Measurements from ENCODE around the gene SLC11A2.

DNA sequence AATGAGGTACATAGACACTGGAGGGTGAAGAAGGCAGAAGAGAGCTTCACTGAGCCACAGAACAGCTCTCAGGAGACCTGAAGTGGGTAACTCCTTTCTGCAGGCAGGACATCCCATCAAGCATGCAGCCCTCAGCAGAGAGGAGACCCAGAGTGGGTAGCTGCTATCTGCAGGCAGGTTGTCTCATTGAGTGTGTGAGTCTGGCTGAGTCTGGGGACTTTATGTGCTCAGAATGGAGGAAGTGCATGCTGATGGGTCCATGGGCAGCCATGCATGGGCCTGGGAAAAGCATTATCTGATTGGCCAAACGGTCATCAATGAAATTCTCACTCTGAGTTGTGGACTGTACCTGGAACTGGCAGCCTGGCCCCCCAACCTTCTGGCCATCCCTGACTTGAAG lies 88.5 kb downstream of the SLC11A2 start:
- TF ChIP-seq, protein P1, sequence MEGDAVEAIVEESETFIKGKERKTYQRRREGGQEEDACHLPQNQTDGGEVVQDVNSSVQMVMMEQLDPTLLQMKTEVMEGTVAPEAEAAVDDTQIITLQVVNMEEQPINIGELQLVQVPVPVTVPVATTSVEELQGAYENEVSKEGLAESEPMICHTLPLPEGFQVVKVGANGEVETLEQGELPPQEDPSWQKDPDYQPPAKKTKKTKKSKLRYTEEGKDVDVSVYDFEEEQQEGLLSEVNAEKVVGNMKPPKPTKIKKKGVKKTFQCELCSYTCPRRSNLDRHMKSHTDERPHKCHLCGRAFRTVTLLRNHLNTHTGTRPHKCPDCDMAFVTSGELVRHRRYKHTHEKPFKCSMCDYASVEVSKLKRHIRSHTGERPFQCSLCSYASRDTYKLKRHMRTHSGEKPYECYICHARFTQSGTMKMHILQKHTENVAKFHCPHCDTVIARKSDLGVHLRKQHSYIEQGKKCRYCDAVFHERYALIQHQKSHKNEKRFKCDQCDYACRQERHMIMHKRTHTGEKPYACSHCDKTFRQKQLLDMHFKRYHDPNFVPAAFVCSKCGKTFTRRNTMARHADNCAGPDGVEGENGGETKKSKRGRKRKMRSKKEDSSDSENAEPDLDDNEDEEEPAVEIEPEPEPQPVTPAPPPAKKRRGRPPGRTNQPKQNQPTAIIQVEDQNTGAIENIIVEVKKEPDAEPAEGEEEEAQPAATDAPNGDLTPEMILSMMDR (IDR thresholded peaks at IDR 0.05; ENCODE audit: low read depth, low read length): no peak
- no peak for TF ChIP-seq EZH2phosphoT487 (IDR thresholded peaks at IDR 0.05; ENCODE audit: low read depth)

Measured in OCI-LY3 (cell line).